ENCODE data around the gene LRCH3.

Gene LRCH3

GRCh38 chr3:197793247-197793646, 2.2 kb downstream of the LRCH3 start:
- no peak for TF ChIP-seq CTCF (IDR thresholded peaks at IDR 0.05; ENCODE audit: extremely low read depth, missing control alignments)

GRCh38 chr3:197794115-197794514, 3.1 kb downstream of the LRCH3 start:
- no peak for TF ChIP-seq CTCF (IDR thresholded peaks at IDR 0.05; ENCODE audit: extremely low read depth, missing control alignments)
- DNase-seq (ENCODE audit: low spot score): no peak

More at GRCh38 chr3:197793247-197793646, 2.2 kb downstream of the LRCH3 start:
- DNase-seq (ENCODE audit: low spot score): peak; percentile 48

GRCh38 chr3:197795200-197795599, 4.1 kb downstream of the LRCH3 start:
- DNase-seq (ENCODE audit: low spot score): no peak
- TF ChIP-seq CTCF (IDR thresholded peaks at IDR 0.05; ENCODE audit: extremely low read depth, missing control alignments): no peak

GRCh38 chr3:197796087-197796486, 5.0 kb downstream of the LRCH3 start:
- no peak for TF ChIP-seq CTCF (IDR thresholded peaks at IDR 0.05; ENCODE audit: extremely low read depth, missing control alignments)
- DNase-seq (ENCODE audit: low spot score): no peak

- DNase-seq (ENCODE audit: low spot score): peak; percentile 42
- no peak for TF ChIP-seq CTCF (IDR thresholded peaks at IDR 0.05; ENCODE audit: extremely low read depth, missing control alignments)
These were observed 7.8 kb downstream of the LRCH3 start for GRCh38 chr3:197798863-197799262.

GRCh38 chr3:197800379-197800778, 9.3 kb downstream of the LRCH3 start:
- no peak for DNase-seq (ENCODE audit: low spot score)
- no peak for TF ChIP-seq CTCF (IDR thresholded peaks at IDR 0.05; ENCODE audit: extremely low read depth, missing control alignments)

GRCh38 chr3:197801891-197802778, 11.1 kb downstream of the LRCH3 start:
- peak; percentile 21 for TF ChIP-seq CTCF (IDR thresholded peaks at IDR 0.05; ENCODE audit: extremely low read depth, missing control alignments)
- no peak for DNase-seq (ENCODE audit: low spot score)
